LNCaP clone FGC (cell line): ENCODE results near the gene PRKCH.
A peak's percentile ranks its signal among the peaks of the same experiment; 100 is the strongest.

Experiments
- DNase-seq: peaks from one replicate; pipeline ENCODE4 v3.0.0-alpha.2; 2011; ENCODE audit warnings: low read depth
- H3K4me3 ChIP-seq: 2 replicates; pipeline ENCODE4 v1.5.1; 2011; ENCODE audit warnings: mild to moderate bottlenecking, low read depth, low read length, control low read depth
- CTCF ChIP-seq: IDR thresholded peaks from 2 replicates; pipeline ENCODE4 v1.5.1; 2012; ENCODE audit warnings: mild to moderate bottlenecking; ENCODE audit not compliant: control insufficient read depth, insufficient read depth; ENCODE audit errors: extremely low read depth

Gene PRKCH

GRCh38 chr14:61451491-61451890 lies 130.1 kb downstream of the PRKCH start:
- H3K4me3 ChIP-seq, result no peak overlapping the region
- TF ChIP-seq CTCF, result no peak
- DNase-seq, result no peak

- TF ChIP-seq CTCF, result no peak
- H3K4me3 ChIP-seq, result no peak overlapping the region
- DNase-seq, result no peak
Observed at GRCh38 chr14:61451891-61452400, 130.6 kb downstream of the PRKCH start.

- H3K4me3 ChIP-seq, result no peak overlapping the region
- DNase-seq, result no peak
- no peak for TF ChIP-seq CTCF
Observed at GRCh38 chr14:61452452-61452851, 131.1 kb downstream of the PRKCH start.

- H3K4me3 ChIP-seq, result no peak overlapping the region
- no peak for TF ChIP-seq CTCF
- no peak for DNase-seq
Observed at GRCh38 chr14:61453103-61453767, 131.9 kb downstream of the PRKCH start.

GRCh38 chr14:61454545-61454944 lies 133.2 kb downstream of the PRKCH start:
- no peak for TF ChIP-seq CTCF
- no peak for DNase-seq

GRCh38 chr14:61455351-61455750 lies 134.0 kb downstream of the PRKCH start:
- no peak for TF ChIP-seq CTCF
- no peak for DNase-seq
- no peak overlapping the region for H3K4me3 ChIP-seq

More at GRCh38 chr14:61454545-61454944, 133.2 kb downstream of the PRKCH start:
- no peak overlapping the region for H3K4me3 ChIP-seq

GRCh38 chr14:61456720-61457119 lies 135.3 kb downstream of the PRKCH start:
- no peak overlapping the region for H3K4me3 ChIP-seq
- DNase-seq, result no peak
- peak; percentile 90 for TF ChIP-seq CTCF
